ENCODE data around the gene DGKB.
"Not testable (repeated sequence)": the region's sequence is repeated elsewhere in the genome, so short reads cannot be mapped to it uniquely, and the experiment has no call there.

Gene DGKB

DNA sequence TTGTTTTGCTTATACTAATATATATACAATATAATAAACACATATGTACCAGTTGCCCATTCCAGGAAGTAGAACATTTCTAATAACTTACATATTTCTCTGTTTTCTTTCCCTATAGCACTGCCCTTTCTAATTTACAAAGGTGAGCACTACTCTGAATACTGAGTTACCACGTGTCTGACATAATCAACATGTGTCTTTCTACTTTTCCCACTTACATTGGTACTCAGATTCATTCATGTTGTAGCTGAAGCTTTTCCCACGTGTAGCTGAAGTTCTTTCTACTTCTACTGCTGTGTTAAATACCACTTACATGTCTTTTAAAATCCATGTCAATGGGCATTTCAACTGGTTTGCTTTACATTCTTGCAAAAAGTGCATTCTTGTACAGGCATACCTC is 317.3 kb downstream of the DGKB start:
- DNase-seq (ENCODE audit: low read depth, low spot score) = no peak

DNA sequence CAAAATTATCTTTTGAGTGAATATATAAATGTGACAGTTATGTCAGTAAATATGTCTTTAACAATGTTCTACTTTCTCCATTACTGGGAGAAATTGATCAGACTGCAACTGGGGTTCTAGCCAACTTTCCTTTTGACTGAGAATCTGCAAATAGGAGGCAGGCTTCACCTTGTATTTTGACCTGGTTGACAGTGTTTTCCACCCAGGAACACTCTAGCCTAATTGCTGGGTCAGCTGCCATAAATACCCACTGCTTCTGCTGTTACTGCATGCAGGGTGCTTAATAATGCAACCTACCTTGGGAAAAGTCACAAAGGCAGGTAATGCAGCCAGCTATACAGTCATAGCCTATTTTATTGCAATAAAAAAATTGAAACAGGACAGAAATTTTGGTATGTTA is 319.0 kb downstream of the DGKB start:
- DNase-seq (ENCODE audit: low read depth, low spot score) = no peak

DNA sequence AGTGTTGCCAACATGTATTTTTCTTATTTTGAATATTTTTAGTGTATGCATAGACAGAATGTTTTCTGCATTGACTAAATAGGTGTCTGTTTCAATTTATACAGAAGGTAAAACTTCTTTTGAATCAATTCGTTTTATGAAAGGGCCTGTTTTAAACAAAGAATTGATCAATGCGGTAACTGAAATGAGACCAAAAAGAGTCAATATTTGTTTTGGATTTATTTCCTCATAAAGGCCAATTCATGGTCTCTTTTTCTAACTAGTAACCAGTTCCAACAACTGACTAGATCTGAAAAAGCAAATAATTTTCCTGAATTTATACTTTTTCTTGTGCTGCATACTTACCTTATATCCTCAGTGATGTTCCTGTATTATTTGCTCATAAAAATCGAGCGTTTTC is 320.5 kb downstream of the DGKB start:
- DNase-seq (ENCODE audit: low read depth, low spot score) = no peak

DNA sequence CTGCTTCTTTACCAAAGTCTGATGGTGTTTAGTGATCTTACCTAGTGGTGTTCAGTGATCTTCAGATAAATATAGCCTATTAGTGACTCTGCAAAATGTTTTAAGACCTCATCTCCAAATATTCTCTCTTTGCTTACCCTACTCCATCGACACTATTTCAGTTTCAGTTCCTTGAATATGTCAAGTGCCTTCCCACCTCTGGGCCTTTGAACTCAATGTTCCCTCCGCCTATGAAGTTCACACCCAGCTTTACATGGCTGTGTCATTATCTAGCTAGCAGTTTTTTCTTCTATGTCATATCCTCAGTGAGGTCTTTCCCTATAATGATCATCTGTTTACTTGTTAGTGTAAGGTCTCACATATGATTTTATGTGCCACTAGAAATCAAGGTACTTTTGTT is 322.6 kb downstream of the DGKB start:
- no peak for DNase-seq (ENCODE audit: low read depth, low spot score)

DNA sequence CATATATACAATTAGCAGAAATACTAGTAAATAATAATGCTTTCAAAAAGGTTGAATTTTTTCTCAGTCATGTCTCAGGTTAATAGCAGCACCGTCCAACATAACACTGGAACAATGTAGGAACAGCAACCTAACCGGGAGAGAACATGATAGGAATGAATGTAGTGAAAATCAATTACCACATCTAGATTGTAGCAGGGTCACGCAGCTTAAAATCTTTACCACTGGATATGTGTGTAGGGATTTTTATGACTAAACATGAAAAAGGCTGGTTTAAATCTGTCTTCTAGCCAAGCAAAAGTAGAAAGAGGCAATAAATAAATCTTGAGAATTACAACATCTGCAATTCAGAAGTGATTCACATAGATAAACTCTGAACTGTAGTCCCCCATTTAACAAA is 326.0 kb downstream of the DGKB start:
- DNase-seq (ENCODE audit: low read depth, low spot score) = no peak

DNA sequence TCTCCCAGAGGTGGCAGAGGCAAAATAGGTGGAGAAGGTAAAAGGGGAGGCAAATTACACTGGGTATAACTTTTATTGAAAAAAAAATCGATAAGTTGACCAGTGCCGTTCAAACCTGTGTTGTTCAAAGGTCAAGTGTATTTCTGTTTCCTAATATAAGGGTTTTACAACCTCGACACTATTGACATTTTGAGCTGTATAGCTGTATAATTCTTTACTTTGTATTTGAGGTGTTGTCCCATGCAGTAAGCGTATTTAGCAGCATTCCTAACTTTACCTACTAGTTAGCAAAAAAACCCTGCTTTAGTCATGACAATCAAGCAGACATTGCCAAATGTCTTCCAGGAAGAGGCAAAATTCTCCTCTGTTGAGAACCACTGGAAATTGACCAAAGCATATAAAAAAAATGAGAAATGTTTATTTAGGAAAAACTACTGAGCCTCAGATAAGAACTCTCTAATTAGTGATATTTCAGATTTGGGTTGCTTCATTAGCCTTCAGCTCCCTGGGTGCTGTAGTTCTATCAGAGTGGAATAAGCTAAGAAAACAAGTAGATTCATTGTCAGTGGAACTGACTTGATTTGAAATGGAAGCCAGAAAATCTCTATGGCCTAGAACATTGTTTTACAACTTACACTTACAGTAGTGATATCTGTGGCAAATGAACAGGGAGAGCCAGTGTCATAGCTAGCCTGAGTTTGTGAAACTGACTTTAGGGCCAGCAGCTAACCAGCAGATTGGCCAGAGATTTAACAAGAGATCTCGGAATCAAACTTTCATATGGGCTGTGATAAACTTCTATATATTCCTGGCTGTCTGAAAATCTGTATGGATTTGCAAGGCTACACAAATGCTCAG is 331.6 kb downstream of the DGKB start:
- no peak for DNase-seq (ENCODE audit: low read depth, low spot score)

DNA sequence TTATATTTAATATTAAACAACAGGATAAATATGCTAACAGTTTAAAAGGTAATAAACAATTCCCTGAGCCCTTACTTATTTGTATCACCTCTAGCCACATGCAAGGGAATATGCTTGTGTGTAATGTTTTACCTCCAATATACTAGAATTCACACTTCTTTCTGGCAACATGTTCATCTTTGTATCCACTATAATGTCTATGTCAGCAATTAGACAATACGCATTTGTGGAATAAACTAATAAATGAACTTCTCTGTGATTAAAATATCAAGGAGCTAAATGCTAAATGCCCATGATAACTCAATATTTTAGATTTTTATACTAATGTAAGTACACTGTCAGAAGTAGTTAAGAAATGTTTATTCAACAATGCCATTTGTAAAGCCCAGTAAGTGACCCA is 350.5 kb downstream of the DGKB start:
- DNase-seq (ENCODE audit: low read depth, low spot score) = no peak

DNA sequence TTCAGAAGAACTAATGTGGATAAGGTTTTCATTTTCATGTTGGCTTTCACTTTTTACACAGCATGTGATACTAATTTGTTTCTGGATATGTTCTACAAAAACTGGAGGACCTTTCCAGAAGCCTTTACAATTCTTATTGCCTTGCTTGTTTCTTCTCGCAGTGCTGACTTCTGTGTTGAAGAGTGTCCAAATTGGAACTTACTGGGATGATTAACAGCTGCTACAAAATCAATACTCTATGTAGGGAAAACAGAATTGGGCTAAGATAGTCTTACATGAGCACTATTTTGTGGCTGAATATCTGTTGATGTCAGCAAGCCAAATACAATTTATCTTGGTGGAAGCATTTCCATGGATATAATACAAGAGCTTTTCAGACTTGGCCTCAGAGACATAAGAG is 351.2 kb downstream of the DGKB start:
- DNase-seq (ENCODE audit: low read depth, low spot score) = no peak

DNA sequence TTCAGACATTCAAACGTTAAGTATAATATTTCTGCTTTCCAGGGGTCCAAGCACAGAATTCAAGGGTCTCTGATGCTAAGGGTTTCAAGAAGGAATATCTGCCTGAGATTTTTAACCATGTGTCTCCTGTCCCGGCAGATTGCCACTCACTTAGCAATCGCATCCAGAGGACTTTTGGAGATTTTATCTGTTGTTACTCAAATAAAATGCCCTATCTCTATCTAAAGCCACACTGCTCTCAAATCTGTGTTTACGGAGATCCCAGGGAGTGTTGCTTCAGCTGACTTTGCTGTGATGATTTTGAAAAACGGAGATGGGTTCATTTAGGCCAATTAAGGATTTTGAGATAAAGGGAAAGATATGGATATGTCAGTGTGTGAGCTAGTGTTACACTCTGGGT is 359.9 kb downstream of the DGKB start:
- no peak for DNase-seq (ENCODE audit: low read depth, low spot score)

DNA sequence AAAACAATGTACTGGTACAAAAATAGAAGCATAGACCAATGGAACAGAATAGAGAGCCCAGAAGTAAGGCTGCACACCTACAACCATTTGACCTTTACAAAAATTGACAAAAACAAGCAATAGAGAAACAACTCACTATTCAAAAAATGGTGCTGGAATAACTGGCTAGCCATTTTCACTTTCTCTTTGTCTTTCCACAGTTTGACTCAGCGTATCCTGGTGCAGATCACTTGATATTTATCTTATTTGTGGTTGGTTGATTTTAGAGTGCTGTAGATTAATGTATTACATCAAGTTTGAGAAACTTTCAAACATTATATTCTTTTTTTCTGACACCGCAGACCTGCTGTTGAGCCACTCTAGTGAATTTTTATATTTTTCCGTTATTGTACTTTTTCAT is 381.4 kb downstream of the DGKB start:
- no peak for DNase-seq (ENCODE audit: low read depth, low spot score)

DNA sequence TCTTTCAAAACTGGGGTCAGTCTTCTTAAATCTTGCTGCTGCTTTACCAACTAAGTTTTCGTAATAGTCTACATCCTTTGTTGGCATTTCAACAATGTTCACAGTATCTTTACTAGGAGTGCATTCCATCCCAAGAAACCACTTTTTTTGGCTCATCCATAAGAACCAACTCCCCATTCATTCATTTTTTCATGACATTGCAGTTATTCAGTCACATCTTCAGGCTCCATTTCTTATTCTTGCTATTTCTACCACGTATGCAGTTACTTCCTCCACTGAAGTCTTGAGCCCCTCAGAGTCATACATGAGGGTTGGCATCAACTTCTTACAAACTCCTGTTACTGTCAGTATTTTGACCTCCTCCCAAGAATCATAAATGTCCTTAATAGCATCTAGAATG is 392.3 kb downstream of the DGKB start:
- no peak for DNase-seq (ENCODE audit: low read depth, low spot score)

DNA sequence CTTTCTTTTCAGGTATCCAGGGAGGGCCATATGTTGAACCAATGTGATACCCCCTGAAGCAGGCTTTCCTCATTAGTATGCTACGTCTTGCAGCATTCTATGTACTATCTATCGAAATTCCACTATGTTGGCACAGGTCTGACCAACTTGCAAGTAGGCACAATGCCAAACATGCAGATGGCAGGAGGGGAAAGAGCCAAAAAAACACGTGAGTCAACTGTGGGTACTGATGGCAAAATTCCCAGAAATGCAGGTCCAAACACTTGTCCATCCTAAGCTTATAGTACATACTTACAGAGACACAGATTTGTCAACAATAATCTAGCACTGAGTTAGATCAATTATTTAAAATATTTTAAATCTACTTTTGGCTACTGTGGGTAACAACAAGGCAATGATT is 394.9 kb downstream of the DGKB start:
- no peak for DNase-seq (ENCODE audit: low read depth, low spot score)

DNA sequence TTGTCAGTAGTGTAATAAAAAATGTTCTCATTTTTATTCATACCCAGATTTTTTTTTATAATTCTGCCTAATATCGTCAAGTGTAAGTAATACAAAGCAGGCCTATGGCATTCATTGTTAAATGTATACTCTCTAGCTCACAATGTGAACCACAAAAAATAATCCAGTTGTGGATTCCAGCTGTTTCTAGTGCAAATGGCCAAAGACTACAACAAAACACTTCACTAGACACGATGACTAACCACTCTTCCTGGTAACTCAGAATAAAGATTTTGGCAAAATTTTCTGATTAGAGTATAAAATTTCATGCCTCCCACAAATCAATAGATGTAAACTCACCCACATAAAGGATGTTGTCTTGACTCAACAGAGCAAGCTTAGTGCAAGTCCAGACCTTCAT is 396.6 kb downstream of the DGKB start:
- no peak for DNase-seq (ENCODE audit: low read depth, low spot score)

DNA sequence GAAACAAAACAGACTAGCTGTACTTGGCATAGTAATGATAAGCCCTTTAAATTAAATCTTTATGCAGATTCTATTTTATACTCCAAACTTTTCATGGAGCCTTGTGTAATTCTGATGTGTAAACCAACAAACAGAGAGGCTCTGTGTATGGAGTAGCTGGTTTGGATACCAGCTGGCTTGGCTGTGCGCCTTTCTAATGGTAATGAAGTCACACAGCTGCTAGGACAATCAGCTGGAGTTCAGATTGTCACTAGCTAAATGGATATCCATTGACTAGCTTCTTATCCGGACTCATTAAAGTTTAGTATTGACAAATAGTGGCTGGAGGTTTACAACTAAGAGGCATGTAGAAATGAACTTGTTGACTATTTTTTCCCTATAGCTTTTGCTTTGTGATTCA is 398.4 kb downstream of the DGKB start:
- no peak for DNase-seq (ENCODE audit: low read depth, low spot score)

DNA sequence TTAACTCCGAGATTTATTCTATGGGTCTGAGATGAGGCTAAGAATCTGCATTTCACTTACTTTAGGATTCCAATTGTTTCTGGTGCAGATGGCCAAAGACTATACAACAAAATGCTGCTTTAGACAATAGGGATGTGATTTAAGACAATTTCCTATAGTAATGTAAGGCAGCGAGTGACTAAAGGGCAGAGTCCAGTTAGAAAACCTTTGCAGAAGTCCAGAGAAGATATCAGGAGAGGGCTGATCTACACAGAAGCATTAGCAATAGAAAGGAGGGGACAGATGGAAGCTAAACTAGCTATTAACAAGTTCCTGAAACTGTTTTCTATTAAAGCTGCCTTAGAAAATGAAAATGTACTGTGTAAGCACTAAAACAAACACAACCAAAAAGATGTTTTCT is 398.9 kb downstream of the DGKB start:
- DNase-seq (ENCODE audit: low read depth, low spot score) = no peak

DNA sequence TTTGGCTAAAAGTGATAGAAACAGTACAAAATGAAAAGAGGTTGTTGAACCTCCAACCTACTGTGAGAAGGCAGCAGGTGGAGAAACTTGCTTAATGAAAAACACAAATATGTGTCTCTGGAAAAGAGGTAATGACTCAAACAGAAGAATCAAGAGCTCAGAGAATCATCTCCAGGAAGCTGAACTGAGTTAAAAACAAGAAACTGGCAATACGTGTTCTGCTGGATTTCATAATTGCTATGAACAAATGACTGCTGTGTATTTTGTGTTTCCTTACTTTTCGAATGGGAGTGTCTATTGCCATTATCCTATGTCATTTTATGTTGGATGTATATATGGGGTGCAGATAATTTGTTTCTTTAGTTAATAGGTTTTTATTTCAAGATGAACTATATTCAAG is 401.1 kb downstream of the DGKB start:
- DNase-seq (ENCODE audit: low read depth, low spot score) = no peak

DNA sequence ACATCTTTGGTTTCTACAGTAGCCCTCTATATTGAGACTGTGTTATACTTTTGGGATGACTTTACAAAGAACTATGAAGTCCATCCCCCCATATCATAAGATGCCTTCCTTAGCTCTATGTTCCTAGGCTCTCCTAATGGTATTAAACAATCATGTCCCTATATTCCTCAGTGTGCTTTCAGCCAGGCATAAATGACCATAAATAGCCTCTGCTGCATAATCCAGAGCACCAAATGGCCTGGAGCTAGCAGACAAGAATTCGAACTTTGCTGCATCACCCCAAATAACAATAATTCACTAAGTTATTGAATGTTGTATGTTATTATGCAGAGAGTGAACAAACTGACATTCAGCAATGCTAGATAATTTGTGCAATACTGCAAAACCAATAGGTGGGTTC is 405.2 kb downstream of the DGKB start:
- no peak for DNase-seq (ENCODE audit: low read depth, low spot score)

DNA sequence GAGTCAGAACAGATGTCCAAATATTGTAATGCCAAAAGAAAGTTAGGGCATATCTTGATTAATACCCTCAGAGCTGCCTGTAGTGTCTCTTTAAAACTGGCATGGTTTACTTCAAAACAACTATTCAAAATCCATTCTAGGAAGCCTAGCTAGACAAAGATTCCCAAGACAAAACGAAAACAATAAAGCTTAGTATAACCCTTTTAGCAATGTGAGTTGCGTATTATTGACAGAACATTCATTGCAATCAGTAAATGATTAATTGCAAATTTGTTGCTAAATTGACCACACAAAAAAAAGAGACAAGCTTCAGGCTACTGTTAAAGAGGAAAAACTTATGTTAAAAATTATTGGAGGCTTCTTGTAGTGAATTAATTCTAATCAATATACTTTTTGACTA is 406.9 kb downstream of the DGKB start:
- DNase-seq (ENCODE audit: low read depth, low spot score) = no peak

DNA sequence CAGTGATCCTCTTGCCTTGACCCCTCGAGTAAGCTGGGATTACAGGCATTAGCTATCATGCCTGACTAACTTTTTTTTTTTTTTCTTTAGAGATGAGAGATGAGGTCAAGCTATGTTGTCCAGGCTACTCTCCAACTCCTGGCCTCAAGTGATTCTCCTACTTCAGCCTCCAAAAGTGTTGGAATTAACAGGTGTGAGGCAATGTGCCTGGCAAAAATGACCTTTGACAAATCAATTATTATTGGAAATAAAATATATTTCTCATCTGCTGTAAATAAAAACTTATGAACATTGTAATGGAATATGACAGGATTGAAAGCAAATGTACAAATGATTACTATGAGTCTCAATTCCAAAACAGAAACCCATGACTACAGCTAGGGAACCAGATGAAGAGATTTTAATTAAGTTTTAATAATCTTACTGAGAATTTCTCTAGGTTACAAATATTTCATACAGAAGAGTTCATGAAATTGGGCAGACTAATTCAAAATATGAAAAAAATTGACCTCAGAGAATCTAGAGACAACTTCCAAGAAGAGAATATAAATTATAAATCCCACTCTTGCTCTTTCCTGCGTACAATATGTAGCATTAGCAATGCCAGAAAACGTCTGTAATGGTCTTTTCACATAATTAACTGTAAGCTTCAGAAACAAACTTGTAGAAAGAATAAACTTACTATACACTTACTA is 414.7 kb downstream of the DGKB start:
- DNase-seq (ENCODE audit: low read depth, low spot score) = no peak

DNA sequence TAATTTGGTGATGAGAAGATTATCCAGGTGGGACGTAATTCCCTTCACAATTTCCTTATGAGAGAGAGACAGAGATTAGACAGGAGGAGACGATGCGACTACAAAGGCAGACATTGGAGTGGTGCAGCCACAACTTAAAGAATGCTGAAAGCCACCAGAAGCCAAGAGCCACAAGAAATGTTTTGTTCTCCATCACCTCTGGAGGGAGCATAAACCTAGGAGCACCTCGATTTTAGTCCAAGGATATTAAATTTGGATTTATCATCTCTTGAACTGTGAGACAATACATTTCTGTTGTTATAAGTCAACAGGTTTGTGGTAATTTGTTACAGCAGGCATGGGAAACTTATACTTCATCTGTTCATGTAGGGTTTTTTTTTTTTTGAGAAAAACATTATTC is 418.9 kb downstream of the DGKB start:
- DNase-seq (ENCODE audit: low read depth, low spot score) = no peak

DNA sequence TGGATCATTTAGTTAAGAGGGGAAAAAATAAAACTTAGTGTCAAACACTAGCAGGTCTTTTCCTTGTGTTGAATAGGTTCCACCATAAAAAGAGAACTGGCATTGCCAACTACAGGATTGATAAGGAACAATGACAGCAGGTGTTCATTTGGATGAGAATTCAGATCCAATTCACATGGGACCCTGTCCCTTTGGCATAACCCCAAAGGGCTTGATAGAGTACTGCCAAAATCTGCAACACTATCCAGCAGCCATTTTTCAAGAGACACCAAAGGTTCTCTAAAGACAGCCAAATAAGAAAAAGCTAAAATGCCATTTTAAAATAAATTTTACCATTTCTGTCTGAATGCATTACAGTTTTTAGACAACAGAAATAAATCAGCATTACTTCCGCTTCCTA is 422.3 kb downstream of the DGKB start:
- no peak for DNase-seq (ENCODE audit: low read depth, low spot score)

DNA sequence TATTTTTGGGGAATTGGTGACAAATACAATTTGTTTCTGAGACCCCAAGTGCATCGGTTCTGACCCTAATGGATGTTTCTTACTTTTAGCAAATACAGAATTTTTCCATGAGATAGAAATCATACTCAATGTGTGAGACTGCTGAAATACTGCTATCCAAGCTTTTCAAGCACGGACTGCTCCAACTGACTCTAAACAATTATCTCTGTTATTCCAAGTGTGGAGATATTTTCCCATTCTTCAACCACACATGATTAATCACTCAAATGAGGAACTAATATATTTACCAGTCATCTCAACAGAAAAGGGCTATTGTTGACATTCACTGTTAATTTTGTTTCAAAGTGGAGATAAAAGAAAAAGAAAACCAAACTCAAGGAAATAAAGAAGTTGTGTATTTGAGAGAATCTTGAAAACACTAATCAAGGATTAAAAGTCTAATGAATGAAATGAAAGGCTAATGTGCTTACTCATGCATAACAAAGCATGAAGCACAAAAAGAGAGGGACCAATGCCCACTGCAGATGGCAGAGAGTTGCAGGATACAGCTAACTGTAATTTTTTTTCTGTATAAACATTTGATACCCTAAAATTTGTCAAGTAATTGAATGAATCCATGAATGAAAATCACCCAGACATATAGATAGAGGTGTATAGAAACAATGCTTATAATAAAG is 423.6 kb downstream of the DGKB start:
- DNase-seq (ENCODE audit: low read depth, low spot score) = no peak

DNA sequence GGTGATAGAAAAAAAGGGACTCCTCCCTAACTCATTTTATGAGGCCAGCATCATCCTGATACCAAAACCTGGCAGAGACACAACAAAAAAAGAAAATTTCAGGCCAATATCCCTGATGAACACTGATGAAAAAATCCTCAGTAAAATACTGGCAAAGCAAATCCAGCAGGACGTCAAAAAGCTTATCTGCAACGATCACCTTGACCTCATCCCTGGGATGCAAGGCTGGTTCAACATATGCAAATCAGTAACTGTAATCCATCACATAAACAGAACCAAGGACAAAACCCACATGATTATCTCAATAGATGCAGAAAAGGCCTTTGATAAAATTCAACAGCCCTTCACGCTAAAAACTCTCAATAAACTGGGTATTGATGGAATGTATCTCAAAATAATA is 440.8 kb downstream of the DGKB start:
- DNase-seq (ENCODE audit: low read depth, low spot score) = not testable (repeated sequence)

Measured in activated naive CD8-positive, alpha-beta T cell treated with anti-CD3 and anti-CD28 coated beads, Interleukin-2, amount 50 U/mL, for 16 hours (primary cell).